HepG2 (cell line): ENCODE results near the gene MYH7. TPM values are rescaled to one million over a fixed set of nuclear protein-coding genes. Genes with fewer than 3 reads are reported as not detected.

ENCODE experiments used
- CBX5 ChIP-seq: sonication (generic); formaldehyde crosslinking; IDR thresholded peaks from 2 replicates; pipeline ENCODE4 v1.4.0; 2020; ENCODE audit warnings: missing genetic modification reagents, borderline replicate concordance
- CENPX ChIP-seq: sonication (generic); formaldehyde crosslinking; IDR thresholded peaks from 2 replicates; pipeline ENCODE4 v1.9.0; 2021; ENCODE audit warnings: mild to moderate bottlenecking, missing genetic modification reagents, moderate library complexity
- FOSL1 ChIP-seq: sonication (generic); formaldehyde crosslinking; IDR thresholded peaks from 2 replicates; pipeline ENCODE4 v1.9.0; 2021; ENCODE audit warnings: missing genetic modification reagents, borderline replicate concordance
- FOXK2 ChIP-seq: fragments of 450-650 bp; IDR thresholded peaks from 2 replicates; pipeline ENCODE4 v1.6.1; 2016
- GTF2F1 ChIP-seq: fragments of 150-350 bp; IDR thresholded peaks from 2 replicates; pipeline ENCODE4 v1.6.1; 2014; ENCODE audit warnings: low read length
- GZF1 ChIP-seq: sonication (generic); formaldehyde crosslinking; IDR thresholded peaks from 2 replicates; pipeline ENCODE4 v1.5.1; 2020; ENCODE audit warnings: mild to moderate bottlenecking, missing genetic modification reagents
- KDM2A ChIP-seq: sonication (generic); formaldehyde crosslinking; IDR thresholded peaks from 2 replicates; pipeline ENCODE4 v1.4.0; 2020; ENCODE audit warnings: low read depth, missing genetic modification reagents, borderline replicate concordance
- POLR2A ChIP-seq, 2 experiments: IDR thresholded peaks; 2 replicates each; pipeline ENCODE4 v1.6.1; 2011; ENCODE audit warnings: low read depth in 2 of 2, low read length in 2 of 2, mild to moderate bottlenecking in 1 of 2, moderate library complexity in 1 of 2; ENCODE audit not compliant: insufficient read depth in 1 of 2
- SRSF1 ChIP-seq: fragments of 200-400 bp; formaldehyde crosslinking; optimal IDR thresholded peaks from 2 replicates; pipeline ENCODE3; 2017; ENCODE audit warnings: mild to moderate bottlenecking, low read depth, low read length, moderate library complexity
- TGIF2 ChIP-seq: IDR thresholded peaks from 2 replicates; pipeline ENCODE4 v1.6.1; 2016; ENCODE audit warnings: control low read depth, missing compliant biosample characterization
- ZFP1 ChIP-seq: IDR thresholded peaks from 2 replicates; pipeline ENCODE4 v1.6.1; 2016
- ZNF256 ChIP-seq: sonication (generic); formaldehyde crosslinking; conservative IDR thresholded peaks from 2 replicates; pipeline ENCODE4 v1.4.0; 2020; ENCODE audit warnings: missing genetic modification reagents
- ZNF484 ChIP-seq: sonication (generic); formaldehyde crosslinking; IDR thresholded peaks from 2 replicates; pipeline ENCODE4 v1.5.1; 2020; ENCODE audit warnings: mild to moderate bottlenecking, low read depth, missing genetic modification reagents, borderline replicate concordance
- ZNF563 ChIP-seq: sonication (generic); formaldehyde crosslinking; IDR thresholded peaks from 2 replicates; pipeline ENCODE4 v1.8.0; 2022; ENCODE audit warnings: mild to moderate bottlenecking, moderate library complexity, missing genetic modification reagents
- polyA plus RNA-seq, 8 experiments: library from polyadenylated mRNA; depleted of rRNA in 3 of 8; stranded (reverse) in 7 of 8; unstranded in 1 of 8; fragments of >200 nt; fragmentation: Illumina TruSeq in 4 of 8; extraction: Trizol in 4 of 8; gene quantifications; 2 replicates each; pipeline versions ENCODE4 v1.2.1 to v1.2.3, GENCODE V29; 2011 to 2016; ENCODE audit warnings: low read depth in 4 of 8, missing spikeins in 1 of 8, mixed read lengths in 1 of 8; ENCODE audit not compliant: insufficient read depth in 1 of 8
- total RNA-seq, 5 experiments: library from RNA; depleted of rRNA; stranded (reverse); fragments of >200 nt; fragmentation: Illumina TruSeq; extraction: Trizol; gene quantifications; 2 replicates each; pipeline ENCODE4 v1.2.3, GENCODE V29; 2016; ENCODE audit warnings: low read depth in 1 of 5
- TF ChIP-seq, protein P1 (sequence below): sonication (generic); formaldehyde crosslinking; IDR thresholded peaks from 2 replicates; pipeline ENCODE4 v1.5.0; 2020; ENCODE audit warnings: mild to moderate bottlenecking, missing genetic modification reagents
- TF ChIP-seq, protein P2 (sequence below): sonication (generic); formaldehyde crosslinking; IDR thresholded peaks from 2 replicates; pipeline ENCODE4 v1.4.0; 2020; ENCODE audit warnings: mild to moderate bottlenecking, missing genetic modification reagents
- TF ChIP-seq, protein P3 (sequence below): sonication (generic); formaldehyde crosslinking; IDR thresholded peaks from 2 replicates; pipeline ENCODE4 v1.5.0; 2020; ENCODE audit warnings: mild to moderate bottlenecking, missing genetic modification reagents, borderline replicate concordance
- TF ChIP-seq, protein P4 (sequence below): sonication (generic); formaldehyde crosslinking; IDR thresholded peaks from 2 replicates; pipeline ENCODE4 v1.9.0; 2021; ENCODE audit warnings: missing genetic modification reagents, mild to moderate bottlenecking, borderline replicate concordance
- TF ChIP-seq, protein P5 (sequence below): IDR thresholded peaks from 2 replicates; pipeline ENCODE4 v1.6.1; 2016; ENCODE audit warnings: mild to moderate bottlenecking, missing biosample characterization, missing genetic modification reagents
- TF ChIP-seq, protein P6 (sequence below): sonication (generic); formaldehyde crosslinking; IDR thresholded peaks from 2 replicates; pipeline ENCODE4 v1.4.0; 2020; ENCODE audit warnings: missing genetic modification reagents, borderline replicate concordance

Gene MYH7
- total and polyA plus RNA-seq, 2 of the 13 experiments (the other 11 are each of a cell fraction or from before 2014, with no cell fraction given), result 0.04 TPM; not detected in 1

DNA sequence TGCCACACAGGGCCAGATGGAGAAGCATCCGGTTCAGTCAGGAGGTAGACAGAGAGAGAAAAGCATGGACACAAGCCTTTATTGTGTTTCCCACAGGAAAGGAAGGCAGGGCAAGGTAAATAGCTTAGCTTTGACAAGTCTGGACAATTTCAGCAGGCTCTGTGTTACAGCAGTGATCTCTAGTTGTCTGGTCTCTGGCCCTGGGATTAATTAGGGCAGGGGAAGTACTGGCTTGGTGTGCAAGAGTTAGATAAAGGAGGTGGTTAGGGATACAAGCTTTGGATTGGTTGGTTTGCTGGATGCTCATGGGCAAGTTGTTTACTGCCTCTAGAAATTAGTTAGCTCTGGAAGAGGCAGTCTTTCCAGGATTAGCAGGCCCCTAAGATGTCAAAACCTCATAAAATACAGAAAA lies 19.0 kb upstream of the MYH7 start (continued):
- no peak for TF ChIP-seq TGIF2 (CRISPR knock-in tag)
- TF ChIP-seq, protein P1, sequence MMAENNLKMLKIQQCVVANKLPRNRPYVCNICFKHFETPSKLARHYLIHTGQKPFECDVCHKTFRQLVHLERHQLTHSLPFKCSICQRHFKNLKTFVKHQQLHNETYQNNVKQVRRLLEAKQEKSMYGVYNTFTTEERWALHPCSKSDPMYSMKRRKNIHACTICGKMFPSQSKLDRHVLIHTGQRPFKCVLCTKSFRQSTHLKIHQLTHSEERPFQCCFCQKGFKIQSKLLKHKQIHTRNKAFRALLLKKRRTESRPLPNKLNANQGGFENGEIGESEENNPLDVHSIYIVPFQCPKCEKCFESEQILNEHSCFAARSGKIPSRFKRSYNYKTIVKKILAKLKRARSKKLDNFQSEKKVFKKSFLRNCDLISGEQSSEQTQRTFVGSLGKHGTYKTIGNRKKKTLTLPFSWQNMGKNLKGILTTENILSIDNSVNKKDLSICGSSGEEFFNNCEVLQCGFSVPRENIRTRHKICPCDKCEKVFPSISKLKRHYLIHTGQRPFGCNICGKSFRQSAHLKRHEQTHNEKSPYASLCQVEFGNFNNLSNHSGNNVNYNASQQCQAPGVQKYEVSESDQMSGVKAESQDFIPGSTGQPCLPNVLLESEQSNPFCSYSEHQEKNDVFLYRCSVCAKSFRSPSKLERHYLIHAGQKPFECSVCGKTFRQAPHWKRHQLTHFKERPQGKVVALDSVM (CRISPR knock-in tag), result no peak
- TF ChIP-seq, protein P2, sequence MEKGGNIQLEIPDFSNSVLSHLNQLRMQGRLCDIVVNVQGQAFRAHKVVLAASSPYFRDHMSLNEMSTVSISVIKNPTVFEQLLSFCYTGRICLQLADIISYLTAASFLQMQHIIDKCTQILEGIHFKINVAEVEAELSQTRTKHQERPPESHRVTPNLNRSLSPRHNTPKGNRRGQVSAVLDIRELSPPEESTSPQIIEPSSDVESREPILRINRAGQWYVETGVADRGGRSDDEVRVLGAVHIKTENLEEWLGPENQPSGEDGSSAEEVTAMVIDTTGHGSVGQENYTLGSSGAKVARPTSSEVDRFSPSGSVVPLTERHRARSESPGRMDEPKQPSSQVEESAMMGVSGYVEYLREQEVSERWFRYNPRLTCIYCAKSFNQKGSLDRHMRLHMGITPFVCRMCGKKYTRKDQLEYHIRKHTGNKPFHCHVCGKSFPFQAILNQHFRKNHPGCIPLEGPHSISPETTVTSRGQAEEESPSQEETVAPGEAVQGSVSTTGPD (CRISPR knock-in tag), result no peak
- TF ChIP-seq, protein P3, sequence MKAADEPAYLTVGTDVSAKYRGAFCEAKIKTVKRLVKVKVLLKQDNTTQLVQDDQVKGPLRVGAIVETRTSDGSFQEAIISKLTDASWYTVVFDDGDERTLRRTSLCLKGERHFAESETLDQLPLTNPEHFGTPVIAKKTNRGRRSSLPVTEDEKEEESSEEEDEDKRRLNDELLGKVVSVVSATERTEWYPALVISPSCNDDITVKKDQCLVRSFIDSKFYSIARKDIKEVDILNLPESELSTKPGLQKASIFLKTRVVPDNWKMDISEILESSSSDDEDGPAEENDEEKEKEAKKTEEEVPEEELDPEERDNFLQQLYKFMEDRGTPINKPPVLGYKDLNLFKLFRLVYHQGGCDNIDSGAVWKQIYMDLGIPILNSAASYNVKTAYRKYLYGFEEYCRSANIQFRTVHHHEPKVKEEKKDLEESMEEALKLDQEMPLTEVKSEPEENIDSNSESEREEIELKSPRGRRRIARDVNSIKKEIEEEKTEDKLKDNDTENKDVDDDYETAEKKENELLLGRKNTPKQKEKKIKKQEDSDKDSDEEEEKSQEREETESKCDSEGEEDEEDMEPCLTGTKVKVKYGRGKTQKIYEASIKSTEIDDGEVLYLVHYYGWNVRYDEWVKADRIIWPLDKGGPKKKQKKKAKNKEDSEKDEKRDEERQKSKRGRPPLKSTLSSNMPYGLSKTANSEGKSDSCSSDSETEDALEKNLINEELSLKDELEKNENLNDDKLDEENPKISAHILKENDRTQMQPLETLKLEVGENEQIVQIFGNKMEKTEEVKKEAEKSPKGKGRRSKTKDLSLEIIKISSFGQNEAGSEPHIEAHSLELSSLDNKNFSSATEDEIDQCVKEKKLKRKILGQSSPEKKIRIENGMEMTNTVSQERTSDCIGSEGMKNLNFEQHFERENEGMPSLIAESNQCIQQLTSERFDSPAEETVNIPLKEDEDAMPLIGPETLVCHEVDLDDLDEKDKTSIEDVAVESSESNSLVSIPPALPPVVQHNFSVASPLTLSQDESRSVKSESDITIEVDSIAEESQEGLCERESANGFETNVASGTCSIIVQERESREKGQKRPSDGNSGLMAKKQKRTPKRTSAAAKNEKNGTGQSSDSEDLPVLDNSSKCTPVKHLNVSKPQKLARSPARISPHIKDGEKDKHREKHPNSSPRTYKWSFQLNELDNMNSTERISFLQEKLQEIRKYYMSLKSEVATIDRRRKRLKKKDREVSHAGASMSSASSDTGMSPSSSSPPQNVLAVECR (CRISPR knock-in tag), result no peak
- TF ChIP-seq CENPX (CRISPR knock-in tag), result no peak
- TF ChIP-seq FOSL1, result no peak
- TF ChIP-seq GZF1 (CRISPR knock-in tag), result no peak
- no peak for TF ChIP-seq FOXK2
- TF ChIP-seq ZFP1 (CRISPR knock-in tag), result 0 out of 2 replicates have a peak, but pooled peaks have one; percentile 69
- TF ChIP-seq CBX5 (CRISPR knock-in tag), result no peak
- no peak for TF ChIP-seq ZNF484 (CRISPR knock-in tag)
- TF ChIP-seq, protein P4, sequence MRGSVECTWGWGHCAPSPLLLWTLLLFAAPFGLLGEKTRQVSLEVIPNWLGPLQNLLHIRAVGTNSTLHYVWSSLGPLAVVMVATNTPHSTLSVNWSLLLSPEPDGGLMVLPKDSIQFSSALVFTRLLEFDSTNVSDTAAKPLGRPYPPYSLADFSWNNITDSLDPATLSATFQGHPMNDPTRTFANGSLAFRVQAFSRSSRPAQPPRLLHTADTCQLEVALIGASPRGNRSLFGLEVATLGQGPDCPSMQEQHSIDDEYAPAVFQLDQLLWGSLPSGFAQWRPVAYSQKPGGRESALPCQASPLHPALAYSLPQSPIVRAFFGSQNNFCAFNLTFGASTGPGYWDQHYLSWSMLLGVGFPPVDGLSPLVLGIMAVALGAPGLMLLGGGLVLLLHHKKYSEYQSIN (CRISPR knock-in tag), result no peak
- TF ChIP-seq SRSF1, result no peak
- TF ChIP-seq, protein P5, sequence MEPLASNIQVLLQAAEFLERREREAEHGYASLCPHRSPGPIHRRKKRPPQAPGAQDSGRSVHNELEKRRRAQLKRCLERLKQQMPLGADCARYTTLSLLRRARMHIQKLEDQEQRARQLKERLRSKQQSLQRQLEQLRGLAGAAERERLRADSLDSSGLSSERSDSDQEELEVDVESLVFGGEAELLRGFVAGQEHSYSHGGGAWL (CRISPR knock-in tag), result no peak
- no peak for TF ChIP-seq GTF2F1
- TF ChIP-seq, protein P6, sequence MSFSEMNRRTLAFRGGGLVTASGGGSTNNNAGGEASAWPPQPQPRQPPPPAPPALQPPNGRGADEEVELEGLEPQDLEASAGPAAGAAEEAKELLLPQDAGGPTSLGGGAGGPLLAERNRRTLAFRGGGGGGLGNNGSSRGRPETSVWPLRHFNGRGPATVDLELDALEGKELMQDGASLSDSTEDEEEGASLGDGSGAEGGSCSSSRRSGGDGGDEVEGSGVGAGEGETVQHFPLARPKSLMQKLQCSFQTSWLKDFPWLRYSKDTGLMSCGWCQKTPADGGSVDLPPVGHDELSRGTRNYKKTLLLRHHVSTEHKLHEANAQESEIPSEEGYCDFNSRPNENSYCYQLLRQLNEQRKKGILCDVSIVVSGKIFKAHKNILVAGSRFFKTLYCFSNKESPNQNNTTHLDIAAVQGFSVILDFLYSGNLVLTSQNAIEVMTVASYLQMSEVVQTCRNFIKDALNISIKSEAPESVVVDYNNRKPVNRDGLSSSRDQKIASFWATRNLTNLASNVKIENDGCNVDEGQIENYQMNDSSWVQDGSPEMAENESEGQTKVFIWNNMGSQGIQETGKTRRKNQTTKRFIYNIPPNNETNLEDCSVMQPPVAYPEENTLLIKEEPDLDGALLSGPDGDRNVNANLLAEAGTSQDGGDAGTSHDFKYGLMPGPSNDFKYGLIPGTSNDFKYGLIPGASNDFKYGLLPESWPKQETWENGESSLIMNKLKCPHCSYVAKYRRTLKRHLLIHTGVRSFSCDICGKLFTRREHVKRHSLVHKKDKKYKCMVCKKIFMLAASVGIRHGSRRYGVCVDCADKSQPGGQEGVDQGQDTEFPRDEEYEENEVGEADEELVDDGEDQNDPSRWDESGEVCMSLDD, result no peak
- no peak for TF ChIP-seq KDM2A (CRISPR knock-in tag)
- no peak for TF ChIP-seq ZNF256 (CRISPR knock-in tag)
- no peak for TF ChIP-seq POLR2A (IDR thresholded peaks at IDR 0.05; ENCODE audit: insufficient read depth in 1 of 2, low read depth in 2 of 2, low read length in 2 of 2)
- TF ChIP-seq ZNF563 (CRISPR knock-in tag), result no peak
